Activated T-cell treated with anti-CD3 and anti-CD28 coated beads, Interleukin-2, amount 50 U/mL, for 24 hours (primary cell): ENCODE measurements around the gene CRMP1.

Experiments used
- DNase-seq: peaks from one replicate; pipeline ENCODE4 v3.0.0-alpha.2; 2020
- H3K27ac Mint-ChIP-seq: 2 replicates; pipeline ENCODE4 v1.8.0; 2020; ENCODE audit warnings: mild to moderate bottlenecking, mixed read lengths
- H3K27me3 Mint-ChIP-seq: 2 replicates; pipeline ENCODE4 v1.8.0; 2020; ENCODE audit warnings: mixed read lengths
- H3K36me3 Mint-ChIP-seq: 2 replicates; pipeline ENCODE4 v1.8.0; 2020; ENCODE audit warnings: low read depth, mixed read lengths
- H3K4me1 Mint-ChIP-seq: 2 replicates; pipeline ENCODE4 v1.8.0; 2020; ENCODE audit warnings: low read depth, mixed read lengths
- H3K4me3 Mint-ChIP-seq: 2 replicates; pipeline ENCODE4 v1.8.0; 2020; ENCODE audit warnings: mild to moderate bottlenecking, moderate library complexity, mixed read lengths
- H3K9me3 Mint-ChIP-seq: 2 replicates; pipeline ENCODE4 v1.8.0; 2020; ENCODE audit warnings: mixed read lengths

The CRMP1 gene

DNA sequence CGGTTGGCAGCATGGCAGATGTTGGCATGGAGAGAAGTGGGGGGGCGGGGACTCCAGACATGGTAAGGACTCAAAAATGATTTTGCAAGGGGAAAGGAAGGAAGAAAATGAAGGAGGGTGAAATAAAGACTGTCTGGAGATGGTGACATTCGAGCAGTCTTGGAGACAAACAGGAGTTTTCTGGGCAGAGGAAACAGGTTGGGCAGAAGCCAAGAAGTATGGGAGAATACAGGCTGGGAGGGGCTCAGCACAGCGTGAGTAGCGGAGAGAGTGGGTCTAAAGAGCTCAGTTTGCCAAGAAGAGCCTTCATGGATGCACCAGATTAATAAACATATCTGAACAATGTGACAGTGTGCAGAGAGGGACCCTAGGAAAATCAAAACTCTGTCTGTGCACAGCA is 13.3 kb upstream of the CRMP1 start:
- Mint-ChIP-seq H3K27me3 (peaks cover 37% of the 10 kb centered on the region), H3K4me3 (no peak overlapping the region), H3K27ac (no peak overlapping the region), H3K9me3 (peaks cover 16% of the 10 kb centered on the region), H3K36me3 (no peaks in the 10 kb centered on the region), H3K4me1 (no peaks in the 10 kb centered on the region)
- DNase-seq, result no peak

DNA sequence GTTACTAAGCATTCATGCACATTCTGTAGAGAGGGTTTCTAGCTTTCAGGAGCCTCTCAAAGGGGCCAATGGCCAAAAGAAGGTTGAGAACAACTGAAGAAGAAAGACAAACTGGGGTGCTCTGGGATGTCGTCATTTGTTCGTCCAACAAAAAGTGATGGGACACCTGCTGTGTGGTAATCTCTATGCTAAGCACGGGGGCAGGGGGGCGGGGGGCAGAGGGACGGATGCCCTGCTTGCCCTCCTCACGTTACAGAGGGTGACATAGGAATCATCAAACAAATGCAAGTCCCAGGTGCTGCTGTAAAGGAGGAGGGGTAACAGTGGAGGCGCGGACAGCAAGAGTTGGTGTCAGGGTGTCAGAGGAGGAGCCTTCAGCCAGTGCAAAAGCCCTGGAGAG is 12.8 kb upstream of the CRMP1 start:
- no peaks in the 10 kb centered on the region for H3K4me1 Mint-ChIP-seq
- H3K27ac Mint-ChIP-seq, result no peak overlapping the region
- DNase-seq, result no peak
- peaks cover 40% of the 10 kb centered on the region for H3K27me3 Mint-ChIP-seq
- no peak overlapping the region for H3K4me3 Mint-ChIP-seq
- H3K36me3 Mint-ChIP-seq, result no peaks in the 10 kb centered on the region
- H3K9me3 Mint-ChIP-seq, result peaks cover 16% of the 10 kb centered on the region

DNA sequence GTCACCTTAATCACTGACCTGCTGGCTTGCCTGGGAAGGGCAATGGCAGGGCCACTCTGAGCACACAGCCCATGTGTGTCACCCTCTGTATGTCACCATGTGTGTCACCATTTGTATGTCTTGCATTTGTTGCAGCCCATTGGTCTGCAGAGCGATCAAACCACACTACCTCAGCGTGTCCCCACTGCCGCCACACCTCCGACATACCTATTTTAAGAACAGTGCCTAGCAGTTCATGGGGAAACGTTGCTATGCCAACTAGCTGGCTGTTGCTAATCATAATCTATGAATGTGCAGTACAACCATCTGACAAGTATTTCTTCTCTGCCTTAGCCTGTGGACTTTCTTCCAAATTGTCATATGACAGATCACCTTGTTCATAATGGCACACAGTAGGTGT is 8.0 kb upstream of the CRMP1 start:
- no peak for DNase-seq
- no peak overlapping the region for H3K27ac Mint-ChIP-seq
- H3K36me3 Mint-ChIP-seq, result no peaks in the 10 kb centered on the region
- H3K4me1 Mint-ChIP-seq, result no peaks in the 10 kb centered on the region
- H3K27me3 Mint-ChIP-seq, result peaks cover 42% of the 10 kb centered on the region
- no peak overlapping the region for H3K4me3 Mint-ChIP-seq
- peaks cover 2% of the 10 kb centered on the region for H3K9me3 Mint-ChIP-seq

DNA sequence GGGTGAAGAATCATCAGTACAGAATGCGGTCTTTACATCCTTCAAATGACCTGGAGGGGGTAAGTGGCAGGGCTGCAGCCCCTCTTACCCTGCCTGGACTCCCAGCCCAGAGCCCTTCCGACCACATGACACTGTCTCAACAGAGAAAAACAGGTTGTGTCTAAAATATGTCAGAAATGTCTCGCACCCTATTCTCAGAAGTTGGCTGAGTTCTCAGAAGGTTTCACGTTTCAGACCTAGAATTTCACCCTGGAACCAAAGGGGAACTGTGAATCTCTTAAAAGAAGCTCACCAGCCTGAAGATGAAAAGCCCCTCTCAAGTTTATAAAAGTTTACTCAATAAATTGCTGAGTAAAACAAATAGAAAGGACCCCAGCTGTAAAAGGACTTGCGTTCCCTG is 7.0 kb upstream of the CRMP1 start:
- no peak for DNase-seq
- no peak overlapping the region for H3K4me3 Mint-ChIP-seq
- peaks cover 2% of the 10 kb centered on the region for H3K9me3 Mint-ChIP-seq
- H3K27me3 Mint-ChIP-seq, result peaks cover 39% of the 10 kb centered on the region
- no peak overlapping the region for H3K27ac Mint-ChIP-seq
- no peaks in the 10 kb centered on the region for H3K4me1 Mint-ChIP-seq
- no peaks in the 10 kb centered on the region for H3K36me3 Mint-ChIP-seq

DNA sequence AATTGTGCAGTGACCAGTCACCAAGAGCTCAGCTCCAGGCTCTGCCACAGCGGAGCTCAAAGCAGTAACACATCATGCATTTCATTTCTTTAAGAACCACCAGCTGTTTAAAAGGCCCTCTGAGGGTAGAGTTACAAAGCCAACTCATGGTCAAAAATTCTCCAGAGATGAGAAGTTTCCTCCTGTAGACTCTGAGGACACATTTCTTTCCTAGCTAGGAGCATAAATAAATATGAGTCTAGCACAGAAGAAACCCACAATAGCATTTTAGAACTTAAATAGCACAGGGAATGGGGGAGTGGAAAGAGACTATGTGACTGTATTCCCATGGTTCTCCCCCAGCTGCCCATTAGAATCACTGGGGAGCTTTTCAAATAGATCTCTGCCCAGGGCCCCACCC is 6.5 kb upstream of the CRMP1 start:
- H3K4me1 Mint-ChIP-seq, result no peaks in the 10 kb centered on the region
- H3K9me3 Mint-ChIP-seq, result peaks cover 2% of the 10 kb centered on the region
- H3K27me3 Mint-ChIP-seq, result peaks cover 39% of the 10 kb centered on the region
- DNase-seq, result no peak
- H3K4me3 Mint-ChIP-seq, result no peak overlapping the region
- H3K27ac Mint-ChIP-seq, result no peak overlapping the region
- H3K36me3 Mint-ChIP-seq, result no peaks in the 10 kb centered on the region

DNA sequence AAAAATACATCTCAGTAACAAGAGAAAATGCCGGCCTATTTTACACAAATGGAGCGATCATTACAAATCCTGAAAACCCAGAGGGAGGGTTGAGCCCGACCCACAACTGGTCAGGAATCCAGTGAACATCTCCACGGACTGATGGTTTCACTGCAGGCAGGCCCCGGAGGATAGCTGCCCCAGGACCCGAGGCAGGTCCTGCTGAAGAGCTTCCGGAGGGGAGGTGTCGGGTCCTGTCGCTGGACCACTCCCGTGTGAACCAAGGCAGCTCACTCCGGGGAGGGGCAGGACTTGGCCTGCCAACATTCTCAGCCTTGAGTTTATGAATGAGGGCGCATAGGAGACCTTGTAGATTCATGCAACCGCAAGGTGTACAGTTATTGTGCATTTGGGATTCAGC is 4.8 kb upstream of the CRMP1 start:
- peaks cover 2% of the 10 kb centered on the region for H3K4me1 Mint-ChIP-seq
- no peak overlapping the region for H3K27ac Mint-ChIP-seq
- H3K9me3 Mint-ChIP-seq, result peaks cover 2% of the 10 kb centered on the region
- H3K4me3 Mint-ChIP-seq, result no peak overlapping the region
- no peak for DNase-seq
- H3K36me3 Mint-ChIP-seq, result no peaks in the 10 kb centered on the region
- H3K27me3 Mint-ChIP-seq, result peaks cover 41% of the 10 kb centered on the region

DNA sequence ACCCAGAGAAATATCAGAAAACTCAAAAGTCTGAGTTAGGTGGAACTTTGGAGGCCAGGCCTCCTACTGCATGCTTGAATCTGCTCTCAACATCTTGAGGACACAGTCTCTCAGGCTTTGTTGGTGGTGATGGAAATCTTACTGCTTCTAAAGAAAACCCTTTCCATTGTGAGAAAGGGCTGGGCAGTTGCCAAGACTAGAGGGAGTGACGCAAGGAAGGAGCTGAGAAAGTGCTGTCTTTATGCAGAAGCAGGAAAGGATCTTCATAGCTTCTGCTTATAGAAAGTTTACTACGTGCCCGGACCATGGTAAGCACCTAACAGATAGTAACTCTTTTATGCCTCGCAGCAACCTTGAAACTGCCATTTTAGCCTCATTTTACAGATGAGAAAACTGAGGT is 2.4 kb upstream of the CRMP1 start:
- no peak for DNase-seq
- peaks cover 3% of the 10 kb centered on the region for H3K4me1 Mint-ChIP-seq
- no peak overlapping the region for H3K27ac Mint-ChIP-seq

DNA sequence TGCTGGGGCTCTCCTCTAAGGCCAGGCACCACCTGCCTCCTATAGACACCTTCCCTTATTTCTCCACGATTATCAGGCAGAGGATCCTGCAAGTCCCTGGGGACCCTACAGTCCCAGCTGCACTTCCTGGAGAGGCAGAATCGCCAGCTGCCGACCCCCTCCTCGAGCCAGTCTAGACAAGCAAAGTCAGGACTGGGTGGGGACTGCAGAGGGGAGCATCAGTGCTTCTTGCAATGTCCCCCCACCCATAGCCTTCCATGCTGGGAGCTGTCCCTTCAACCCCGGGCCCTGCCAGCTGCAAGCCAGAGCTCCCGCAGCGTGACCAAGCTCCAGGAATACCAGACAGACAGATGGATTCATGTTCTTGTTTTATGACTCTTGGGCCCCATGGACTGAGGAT is 1.4 kb upstream of the CRMP1 start:
- no peak for DNase-seq
- Mint-ChIP-seq H3K4me3 (no peak overlapping the region), H3K27me3 (peaks cover 62% of the 10 kb centered on the region), H3K27ac (no peak overlapping the region), H3K36me3 (no peaks in the 10 kb centered on the region), H3K9me3 (peaks cover 2% of the 10 kb centered on the region), H3K4me1 (peaks cover 3% of the 10 kb centered on the region)

More for the DNA sequence above, 2.4 kb upstream of the CRMP1 start:
- peaks cover 53% of the 10 kb centered on the region for H3K27me3 Mint-ChIP-seq
- H3K4me3 Mint-ChIP-seq, result no peak overlapping the region
- H3K36me3 Mint-ChIP-seq, result no peaks in the 10 kb centered on the region
- H3K9me3 Mint-ChIP-seq, result peaks cover 2% of the 10 kb centered on the region

DNA sequence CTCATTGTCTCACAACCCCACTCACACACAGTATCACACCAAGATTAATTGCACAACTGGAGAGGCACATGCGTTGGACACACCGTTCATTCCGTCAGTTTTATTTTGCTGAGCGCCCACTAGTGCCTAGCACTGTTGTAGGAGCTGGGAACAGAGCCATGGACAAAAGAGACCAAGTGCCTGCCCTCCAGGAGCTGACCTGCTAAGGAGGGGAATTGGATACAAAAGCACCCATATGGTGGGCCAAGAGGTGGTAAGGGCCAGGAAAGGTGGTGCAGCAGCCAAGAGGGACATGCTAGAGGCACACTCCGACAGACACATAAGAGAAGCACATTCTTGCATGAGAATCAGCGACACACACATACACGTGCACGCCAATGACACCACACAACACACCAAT is 705 bp upstream of the CRMP1 start:
- no peak for DNase-seq
- peaks cover 65% of the 10 kb centered on the region for H3K27me3 Mint-ChIP-seq
- no peak overlapping the region for H3K4me3 Mint-ChIP-seq
- H3K9me3 Mint-ChIP-seq, result peaks cover 2% of the 10 kb centered on the region
- H3K36me3 Mint-ChIP-seq, result no peaks in the 10 kb centered on the region
- H3K4me1 Mint-ChIP-seq, result peaks cover 5% of the 10 kb centered on the region
- no peak overlapping the region for H3K27ac Mint-ChIP-seq

DNA sequence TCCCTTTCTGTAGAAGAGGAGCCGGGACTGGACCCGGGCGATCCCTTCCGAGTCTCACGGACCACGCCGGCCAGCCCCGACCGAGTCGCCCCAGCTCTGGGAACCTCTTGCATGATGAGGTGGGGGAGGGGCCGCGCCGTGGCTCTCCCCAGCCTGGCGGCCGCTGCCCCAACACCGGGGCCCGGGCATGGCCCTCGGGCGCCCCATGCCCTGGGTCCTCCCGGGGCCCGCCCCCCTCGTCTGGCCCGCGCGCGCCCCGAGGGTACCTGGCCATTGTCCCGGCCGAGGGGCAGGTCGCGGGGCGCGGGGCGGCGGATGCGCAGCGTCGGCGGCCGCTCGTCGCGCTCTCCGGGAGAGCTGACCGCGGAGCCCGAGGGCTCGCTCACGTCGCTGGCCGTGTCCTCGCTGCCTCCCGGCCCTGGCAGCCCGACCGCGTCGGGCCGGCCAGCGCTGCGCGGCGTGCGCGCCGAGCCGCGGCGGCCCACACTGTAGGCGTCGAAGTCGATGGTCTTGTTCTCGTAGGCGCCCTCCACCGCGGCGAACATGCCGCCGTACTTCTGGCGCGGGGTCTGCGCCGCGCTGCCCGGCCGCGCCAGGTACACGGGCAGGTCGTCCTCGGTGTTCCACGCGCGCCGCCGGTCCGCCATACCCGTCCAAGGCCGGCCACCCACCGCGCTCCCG is 423 bp downstream of the CRMP1 start:
- Mint-ChIP-seq H3K27me3 (peaks cover 60% of the 10 kb centered on the region), H3K27ac (no peak overlapping the region), H3K9me3 (peaks cover 2% of the 10 kb centered on the region), H3K4me1 (peaks cover 5% of the 10 kb centered on the region), H3K36me3 (no peaks in the 10 kb centered on the region), H3K4me3 (no peak overlapping the region)
- no peak for DNase-seq

DNA sequence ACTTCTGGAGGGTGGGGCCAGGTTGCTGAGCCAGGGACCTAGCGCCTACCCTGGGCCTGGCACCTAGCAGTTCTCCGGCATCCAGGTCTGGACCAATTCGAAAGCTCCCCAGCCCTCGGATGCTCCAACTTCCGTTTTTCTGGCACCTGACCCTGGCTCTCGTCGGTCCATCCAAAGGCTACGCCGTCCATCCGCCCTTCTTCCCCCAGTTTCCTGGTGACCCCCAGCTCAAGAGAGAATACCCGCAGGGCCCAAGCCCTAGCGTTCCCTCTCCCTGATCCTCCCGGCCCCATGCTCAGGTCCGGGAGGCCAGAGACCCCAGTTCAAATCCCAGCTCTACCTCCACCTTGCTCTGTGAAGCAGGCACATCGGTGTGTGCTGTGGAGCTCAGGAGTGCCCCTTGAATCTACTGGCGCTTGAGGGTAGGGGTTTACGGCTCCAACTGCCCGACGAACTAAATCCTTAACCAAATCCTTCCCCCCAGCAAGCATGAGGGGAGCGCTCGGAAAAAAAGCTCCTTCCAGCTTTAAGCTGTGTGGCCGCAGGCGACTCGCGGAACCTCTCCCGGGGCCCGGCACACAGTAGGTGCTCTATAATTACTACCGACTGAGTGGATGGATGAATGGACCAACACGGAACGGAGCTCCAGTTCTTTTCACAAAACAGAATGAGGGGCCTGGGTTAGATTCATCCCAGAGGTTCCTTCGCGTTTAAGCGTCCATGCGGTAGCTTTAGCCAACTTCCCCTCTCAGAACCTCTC is 1.1 kb downstream of the CRMP1 start:
- DNase-seq, result no peak
- Mint-ChIP-seq H3K4me3 (no peak overlapping the region), H3K9me3 (no peaks in the 10 kb centered on the region), H3K36me3 (no peaks in the 10 kb centered on the region), H3K27me3 (peaks cover 66% of the 10 kb centered on the region), H3K4me1 (peaks cover 5% of the 10 kb centered on the region), H3K27ac (no peak overlapping the region)

DNA sequence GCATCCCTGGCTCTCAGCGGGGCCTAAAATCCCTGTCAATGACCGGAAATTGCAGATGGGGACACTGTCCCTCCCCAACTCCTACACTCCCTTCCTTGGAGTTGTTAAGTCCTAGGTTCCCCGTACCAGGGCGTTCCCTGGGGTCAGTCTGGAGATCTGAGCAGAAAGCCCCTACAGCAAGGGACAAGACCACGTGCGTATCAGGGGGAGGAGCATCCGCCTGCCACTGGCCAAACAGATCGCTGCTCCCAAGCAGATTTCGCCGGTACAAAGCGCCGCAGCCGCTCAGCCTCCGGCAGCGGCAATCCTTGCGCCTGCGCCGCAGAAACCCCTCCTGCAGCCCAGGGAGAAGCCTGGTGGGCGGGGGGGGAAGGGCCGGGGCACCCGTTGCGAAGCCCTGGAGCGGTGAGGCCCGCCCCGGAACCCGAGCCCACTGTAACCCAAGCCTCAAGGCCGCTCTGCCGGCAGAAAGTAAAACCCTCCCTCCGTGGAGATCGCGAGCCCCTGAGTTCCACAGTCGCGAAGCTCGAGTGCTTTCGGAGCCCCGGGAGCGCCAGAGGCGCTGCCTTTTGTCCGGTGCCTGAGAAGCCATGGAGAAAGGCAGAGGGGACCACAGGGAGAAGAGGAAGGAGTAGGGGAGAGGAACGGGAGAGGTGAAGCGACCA is 2.7 kb downstream of the CRMP1 start:
- Mint-ChIP-seq H3K27ac (no peak overlapping the region), H3K9me3 (no peaks in the 10 kb centered on the region), H3K36me3 (no peaks in the 10 kb centered on the region), H3K4me3 (no peak overlapping the region), H3K27me3 (peaks cover 79% of the 10 kb centered on the region), H3K4me1 (peaks cover 5% of the 10 kb centered on the region)
- no peak for DNase-seq

DNA sequence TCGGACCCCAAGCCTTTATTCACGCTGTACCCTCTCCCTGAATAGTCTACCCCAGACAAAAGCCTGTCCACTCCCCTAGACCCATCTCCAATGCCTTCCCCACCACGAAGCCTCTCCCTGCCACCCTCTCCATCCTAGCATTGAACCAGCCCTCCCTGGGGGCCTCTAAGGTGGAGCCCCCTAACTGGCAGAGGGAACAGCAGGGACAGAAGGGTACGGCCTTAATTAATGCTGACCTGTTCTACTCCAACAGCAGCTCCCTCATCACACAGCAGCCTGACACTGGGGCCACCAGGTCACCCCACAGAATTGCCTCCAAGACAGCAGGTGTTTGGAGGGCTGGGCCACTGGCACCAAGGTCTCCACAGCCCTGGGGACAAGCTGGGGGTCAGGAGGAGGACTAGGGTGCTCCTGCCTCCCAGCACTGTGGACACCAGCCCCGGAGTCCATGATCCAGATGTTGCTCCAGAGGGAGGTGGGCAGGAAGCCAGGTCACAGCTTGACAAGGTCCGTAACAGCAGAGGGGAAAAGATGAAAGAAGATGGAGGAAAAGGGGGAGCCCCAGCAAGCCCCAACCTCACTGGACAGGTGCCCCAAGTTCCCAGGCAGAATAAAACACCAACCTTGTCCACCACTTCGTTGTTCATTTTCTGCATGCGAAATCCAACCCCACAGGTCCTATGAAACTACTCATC is 3.7 kb downstream of the CRMP1 start:
- no peak for DNase-seq
- H3K36me3 Mint-ChIP-seq, result no peaks in the 10 kb centered on the region
- H3K27ac Mint-ChIP-seq, result no peak overlapping the region
- H3K4me1 Mint-ChIP-seq, result peaks cover 5% of the 10 kb centered on the region
- no peaks in the 10 kb centered on the region for H3K9me3 Mint-ChIP-seq
- peaks cover 78% of the 10 kb centered on the region for H3K27me3 Mint-ChIP-seq
- H3K4me3 Mint-ChIP-seq, result no peak overlapping the region

DNA sequence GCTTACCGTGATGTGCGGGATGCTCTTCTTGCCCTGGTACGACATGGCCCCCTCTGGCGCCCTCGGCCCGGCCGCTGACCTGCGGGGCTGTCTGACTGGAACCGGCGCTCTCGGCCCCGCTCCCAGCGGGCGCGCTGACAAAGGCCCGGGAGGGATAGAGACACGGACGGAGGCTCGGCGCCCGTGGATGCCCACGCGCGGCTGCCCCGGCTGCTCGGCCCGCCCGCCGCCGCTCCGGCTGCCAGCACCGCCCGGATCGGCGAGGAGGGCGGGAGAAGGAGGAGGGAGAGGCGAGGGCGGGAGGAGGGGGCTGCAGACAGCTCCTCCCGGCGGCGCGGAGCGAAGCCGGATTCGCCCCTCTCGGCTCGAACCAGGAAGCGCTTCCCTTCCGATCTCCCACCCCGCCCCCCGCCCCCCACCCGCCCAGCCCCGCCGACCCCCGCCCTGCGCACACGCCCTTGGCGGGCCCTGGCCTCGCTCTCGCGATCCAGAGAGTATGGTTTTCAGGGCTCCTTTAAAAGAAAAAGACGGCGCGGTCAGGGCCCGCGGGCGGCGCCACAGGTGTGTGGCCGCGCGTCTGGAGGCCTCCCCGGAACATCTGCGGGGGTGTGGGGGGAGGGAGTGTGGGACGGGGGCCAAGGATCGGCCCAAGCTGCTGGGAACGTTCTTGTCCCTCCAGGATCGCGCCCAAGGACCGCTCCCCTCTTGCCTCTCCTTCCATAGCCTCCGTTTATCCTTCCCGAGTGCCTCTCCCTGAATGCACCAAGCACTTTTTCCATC is 4.5 kb downstream of the CRMP1 start:
- Mint-ChIP-seq H3K9me3 (no peaks in the 10 kb centered on the region), H3K4me3 (no peak overlapping the region), H3K27me3 (peaks cover 73% of the 10 kb centered on the region), H3K36me3 (no peaks in the 10 kb centered on the region), H3K27ac (no peak overlapping the region), H3K4me1 (peaks cover 5% of the 10 kb centered on the region)
- DNase-seq, result no peak
